PC-3 (cell line): ENCODE measurements around the gene PLEK2. TPM values are rescaled to one million over a fixed set of nuclear protein-coding genes. Genes with fewer than 3 reads are reported as not detected.

Source experiments
- ATAC-seq: fragments of 200-7000 bp; cut with Tn5 transposase; 2 replicates; pipeline ENCODE4 v1.9.1; 2020; ENCODE audit warnings: mild to moderate bottlenecking, moderate library complexity
- BruUV-seq: library from RNA; stranded (reverse); fragments of 400-500 nt; replicated peaks from 2 replicates; lab custom pipeline; 2021; lab: Mats Ljungman, UMichigan
- CTCF ChIA-PET: fragments of 300-600 bp; sonication (Branson Sonifier 250); formaldehyde crosslinking; loops from one replicate; lab custom pipeline; 2022; ENCODE audit warnings: antibody characterized with exemption; lab: Charles Lee
- POLR2A ChIA-PET: fragments of 300-600 bp; sonication (Branson Sonifier 250); formaldehyde crosslinking; loops from one replicate; lab custom pipeline; 2022; ENCODE audit warnings: antibody characterized with exemption; ENCODE audit not compliant: unreplicated experiment; lab: Charles Lee
- DNase-seq: peaks from one replicate; pipeline ENCODE4 v3.0.0-alpha.2; 2015
- H2AFZ ChIP-seq: fragments of 300-600 bp; sonication (generic); 2 replicates; pipeline ENCODE4 v1.6.0; 2016; ENCODE audit warnings: antibody characterized with exemption, low read length
- H3F3A ChIP-seq: fragments of 300-600 bp; sonication (generic); one replicate; pipeline ENCODE4 v1.6.0; 2017; ENCODE audit warnings: antibody characterized with exemption, low read length, control low read depth, mild to moderate bottlenecking; ENCODE audit not compliant: unreplicated experiment
- H3K27ac ChIP-seq: fragments of 300-600 bp; sonication (generic); 2 replicates; pipeline ENCODE4 v1.5.1; 2016; ENCODE audit warnings: mild to moderate bottlenecking, low read length
- H3K27me3 ChIP-seq: fragments of 300-600 bp; sonication (generic); 2 replicates; pipeline ENCODE4 v1.6.1; 2016; ENCODE audit warnings: low read length, mixed read lengths
- H3K36me3 ChIP-seq: fragments of 300-600 bp; sonication (generic); 2 replicates; pipeline ENCODE4 v1.6.1; 2016; ENCODE audit warnings: low read depth, mixed run types, low read length, mixed read lengths
- H3K4me1 ChIP-seq: fragments of 300-600 bp; sonication (generic); 2 replicates; pipeline ENCODE4 v1.5.1; 2016; ENCODE audit warnings: low read length; ENCODE audit not compliant: insufficient read depth
- H3K4me2 ChIP-seq: fragments of 300-600 bp; sonication (generic); 2 replicates; pipeline ENCODE4 v1.6.0; 2016; ENCODE audit warnings: low read length
- H3K4me3 ChIP-seq: fragments of 300-600 bp; sonication (generic); 2 replicates; pipeline ENCODE4 v1.5.1; 2016; ENCODE audit warnings: mild to moderate bottlenecking, low read length, mixed read lengths
- H3K79me2 ChIP-seq: fragments of 300-600 bp; sonication (generic); 2 replicates; pipeline ENCODE4 v1.6.1; 2017; ENCODE audit warnings: low read length, mixed read lengths
- H3K9ac ChIP-seq: fragments of 300-600 bp; sonication (generic); 2 replicates; pipeline ENCODE4 v1.6.0; 2016; ENCODE audit warnings: mild to moderate bottlenecking, low read length
- H3K9me2 ChIP-seq: fragments of 300-600 bp; sonication (generic); replicated peaks from 2 replicates; pipeline ENCODE4 v1.6.1; 2016; ENCODE audit warnings: mixed run types, low read length, mixed read lengths
- H3K9me3 ChIP-seq: fragments of 300-600 bp; sonication (generic); 2 replicates; pipeline ENCODE4 v1.6.1; 2016; ENCODE audit warnings: low read length, mixed read lengths
- H4K20me1 ChIP-seq: fragments of 300-600 bp; sonication (generic); 2 replicates; pipeline ENCODE4 v1.6.1; 2016; ENCODE audit warnings: low read length, mixed read lengths
- CTCF ChIP-seq: fragments of 300-600 bp; sonication (generic); conservative IDR thresholded peaks from 2 replicates; pipeline ENCODE4 v1.5.1; 2017; ENCODE audit warnings: antibody characterized with exemption, low read depth, mild to moderate bottlenecking, low read length
- EZH2 ChIP-seq: fragments of 300-600 bp; sonication (generic); IDR thresholded peaks from one replicate; pipeline ENCODE4 v1.6.1; 2017; ENCODE audit warnings: antibody characterized with exemption, mild to moderate bottlenecking, low read length; ENCODE audit not compliant: unreplicated experiment
- EZH2phosphoT487 ChIP-seq: fragments of 300-600 bp; sonication (generic); IDR thresholded peaks from 2 replicates; pipeline ENCODE4 v1.6.1; 2018; ENCODE audit warnings: mild to moderate bottlenecking, antibody characterized with exemption, low read length, borderline replicate concordance
- intact Hi-C: fragments of 100-400 bp; cut with micrococcal nuclease; formaldehyde crosslinking; loops from 2 replicates; pipeline ENCODE4 v1.9.0; 2023
- total RNA-seq: library from RNA; depleted of rRNA; stranded (reverse); fragments of >200 nt; gene quantifications from 2 replicates; pipeline ENCODE4 v1.2.3, GENCODE V29; 2014

The PLEK2 gene
- total RNA-seq, 1 experiment from 2014 or later: 48.0 TPM

GRCh38 chr14:67423424-67423823 lies 11.5 kb upstream of the PLEK2 start:
- Histone ChIP-seq H2AFZ (no peak overlapping the region), H3K4me3 (no peak overlapping the region), H3K27ac (no peak overlapping the region), H3K9me3 (no peaks in the 10 kb centered on the region), H3K9ac (no peak overlapping the region), H3K79me2 (no peaks in the 10 kb centered on the region), H3K27me3 (no peaks in the 10 kb centered on the region), H3K4me1 (peaks cover 19% of the 10 kb centered on the region), H3K36me3 (no peaks in the 10 kb centered on the region), H3F3A (no peaks in the 10 kb centered on the region), H3K9me2 (no peaks in the 10 kb centered on the region), H4K20me1 (no peaks in the 10 kb centered on the region), H3K4me2 (no peak overlapping the region)
- CTCF ChIA-PET: interaction anchor here (0.9 kb wide), 1 partner anchor 148 kb away, joined by 4 read pairs; no protein-coding TSS in a partner anchor
- no peak for ATAC-seq
- intact Hi-C loops: no loop called here
- no peak for TF ChIP-seq EZH2phosphoT487
- TF ChIP-seq CTCF: no peak
- TF ChIP-seq EZH2: no peak
- DNase-seq: no peak
- POLR2A ChIA-PET: interaction anchor here (0.6 kb wide), 1 partner anchor 98 kb away, joined by 18 read pairs; no protein-coding TSS in a partner anchor
- BruUV-seq: no TSS peak

GRCh38 chr14:67421356-67422224 lies 9.6 kb upstream of the PLEK2 start:
- no peak for ATAC-seq
- Histone ChIP-seq H3K9ac (no peak overlapping the region), H3K36me3 (no peaks in the 10 kb centered on the region), H3F3A (no peaks in the 10 kb centered on the region), H3K4me2 (no peak overlapping the region), H3K4me3 (no peak overlapping the region), H3K4me1 (peaks cover 23% of the 10 kb centered on the region), H4K20me1 (no peaks in the 10 kb centered on the region), H3K27me3 (no peaks in the 10 kb centered on the region), H3K9me2 (no peaks in the 10 kb centered on the region), H3K9me3 (no peaks in the 10 kb centered on the region), H3K27ac (no peak overlapping the region), H3K79me2 (no peaks in the 10 kb centered on the region), H2AFZ (no peak overlapping the region)
- TF ChIP-seq EZH2phosphoT487 (no peak), EZH2 (no peak), CTCF (no peak)
- ChIA-PET CTCF (interaction anchor here (0.5 kb wide), 1 partner anchor 79 kb away, joined by 4 read pairs; no protein-coding TSS in a partner anchor), POLR2A (no interaction called here)
- DNase-seq: no peak
- no TSS peak for BruUV-seq
- intact Hi-C loops: no loop called here
